Uterus (tissue), 4 donors: ENCODE data around the gene STAT4. TPM values are rescaled to one million over a fixed set of nuclear protein-coding genes. Genes with fewer than 3 reads are reported as not detected.

Experiments used
- DNase-seq, 2 donors: peaks; one replicate each; pipeline ENCODE4 v3.0.0-alpha.2; 2019 to 2020
- H3K27ac ChIP-seq, 2 donors: fragments of 200-600 bp; sonication (generic); 1 replicate in 1 of 2; 2 replicates in 1 of 2; pipeline ENCODE4 v1.5.1; 2016 to 2018
- H3K27me3 ChIP-seq, 2 donors: fragments of 200-600 bp; sonication (generic); one replicate each; pipeline ENCODE4 v1.5.1; 2018 to 2019; ENCODE audit warnings: control low read depth in 1 of 2
- H3K36me3 ChIP-seq, 2 donors: fragments of 200-600 bp; sonication (generic); one replicate each; pipeline ENCODE4 v1.5.1; 2019; ENCODE audit warnings: control low read depth in 1 of 2
- H3K4me1 ChIP-seq, 2 donors: fragments of 200-600 bp; sonication (generic); one replicate each; pipeline ENCODE4 v1.5.1; 2018 to 2019; ENCODE audit warnings: control low read depth in 1 of 2
- H3K4me3 ChIP-seq, 2 donors: fragments of 200-600 bp; sonication (generic); 1 replicate in 1 of 2; 2 replicates in 1 of 2; pipeline ENCODE4 v1.5.1; 2018 to 2019; ENCODE audit warnings: mild to moderate bottlenecking in 1 of 2
- H3K9me3 ChIP-seq, 2 donors: fragments of 200-600 bp; sonication (generic); one replicate each; pipeline ENCODE4 v1.5.1; 2019; ENCODE audit warnings: control low read depth in 1 of 2
- POLR2A ChIP-seq, 2 donors: fragments of 450-650 bp; IDR thresholded peaks; one replicate each; pipeline ENCODE4 v1.6.1; 2016; ENCODE audit warnings: antibody characterized with exemption in 2 of 2, mild to moderate bottlenecking in 1 of 2, moderate library complexity in 1 of 2
- intact Hi-C: fragments of 100-400 bp; cut with DNase I; formaldehyde crosslinking; loops from one replicate; pipeline ENCODE4 v1.15.1; 2023; ENCODE audit warnings: low total_unique reads
- total RNA-seq, 4 donors: library from RNA; depleted of rRNA in 3 of 4; stranded (reverse); fragments of >200 nt in 3 of 4; gene quantifications; one replicate each; pipeline versions ENCODE4 v1.1.0 to v1.2.4, GENCODE V29; 2014 to 2023
- TF ChIP-seq, protein P1 (sequence below), 4 experiments: fragments of 200-600 bp in 2 of 4; fragments of 450-650 bp in 2 of 4; sonication (generic) in 2 of 4; IDR thresholded peaks; one replicate each; pipeline ENCODE4 v1.5.1; 2016 to 2019; ENCODE audit warnings: antibody characterized with exemption in 4 of 4, mild to moderate bottlenecking in 2 of 4, moderate library complexity in 1 of 4
- donor health status: DM: yes; HTN: yes; CAD: no.

The STAT4 gene
- total RNA-seq, 4 donors from 2014 or later: 0.51 to 4.8 (median 2.3) TPM; not detected in 1

DNA sequence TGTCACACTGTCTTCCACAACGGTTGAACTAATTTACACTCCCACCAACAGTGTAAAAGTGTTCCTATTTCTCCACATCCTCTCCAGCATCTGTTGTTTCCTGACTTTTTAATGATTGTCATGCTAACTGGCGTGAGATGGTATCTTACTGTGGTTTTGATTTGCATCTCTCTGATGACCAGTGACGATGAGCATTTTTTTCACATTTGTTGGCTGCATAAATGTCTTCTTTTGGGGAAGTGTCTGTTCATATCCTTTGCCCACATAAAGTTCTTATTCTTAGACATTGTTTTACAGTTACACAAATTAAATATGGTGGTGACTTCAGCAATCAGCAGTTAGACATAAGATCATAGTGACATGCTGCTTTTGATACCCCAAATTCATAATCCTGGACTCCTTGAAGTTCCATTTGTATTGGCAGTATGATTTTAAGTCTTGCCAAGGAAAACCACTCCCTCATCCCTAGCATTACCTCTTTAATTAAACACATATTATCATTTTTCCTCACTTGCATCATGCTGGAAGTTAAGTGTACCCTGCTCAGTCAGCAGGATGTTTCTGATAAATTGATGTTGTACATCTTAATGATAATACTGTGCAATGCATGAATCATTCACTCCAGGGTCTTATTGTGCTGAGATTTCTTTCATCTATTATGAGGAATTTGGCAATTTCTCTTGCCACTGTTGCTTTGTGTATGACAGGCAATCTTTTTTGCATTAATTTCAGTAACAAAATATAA lies 69.2 kb downstream of the STAT4 start:
- Histone ChIP-seq H3K27me3 (no peaks in the 10 kb centered on the region), H3K4me1 (no peaks in the 10 kb centered on the region), H3K36me3 (no peaks in the 10 kb centered on the region), H3K27ac (no peak overlapping the region), H3K9me3 (no peaks in the 10 kb centered on the region), H3K4me3 (no peak overlapping the region)
- no peak for TF ChIP-seq POLR2A (IDR thresholded peaks at IDR 0.05)
- intact Hi-C loops: no loop called here
- DNase-seq: no peak

DNA sequence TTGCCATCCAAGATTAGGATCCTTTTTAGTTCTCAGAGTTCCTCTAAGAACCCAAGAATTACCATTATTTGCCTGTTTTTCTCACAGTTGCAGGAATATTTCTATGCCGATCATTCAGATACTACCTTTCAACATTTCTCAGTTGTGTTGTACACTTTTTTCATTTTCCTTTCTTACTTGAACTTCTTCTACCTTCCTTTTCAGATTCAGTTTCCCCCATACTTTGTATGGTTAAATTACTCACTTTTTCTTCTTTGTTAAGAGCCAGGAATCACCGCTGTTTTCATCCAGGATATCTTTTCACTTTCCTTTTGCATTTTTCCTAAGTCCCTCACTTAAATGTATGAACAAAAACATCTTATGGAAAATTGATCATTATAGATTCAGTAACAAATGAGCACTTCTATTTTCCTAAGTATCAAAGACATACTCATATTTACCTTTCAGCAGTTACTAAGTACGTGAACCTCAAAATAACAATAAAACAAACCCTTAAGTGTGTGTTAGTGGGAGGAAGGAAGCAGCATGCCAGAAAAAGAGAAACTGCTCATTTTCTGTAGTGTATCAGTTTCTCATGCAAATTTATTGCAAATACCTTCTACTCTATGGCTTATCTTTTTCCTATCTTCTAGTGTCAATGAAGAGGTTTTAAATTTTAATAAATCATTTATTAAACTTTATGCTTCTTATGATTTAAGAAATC lies 72.5 kb downstream of the STAT4 start:
- Histone ChIP-seq H3K4me1 (no peaks in the 10 kb centered on the region), H3K4me3 (no peak overlapping the region), H3K36me3 (no peaks in the 10 kb centered on the region), H3K27me3 (no peaks in the 10 kb centered on the region), H3K27ac (no peak overlapping the region), H3K9me3 (no peaks in the 10 kb centered on the region)
- no peak for DNase-seq
- no peak for TF ChIP-seq POLR2A (IDR thresholded peaks at IDR 0.05)
- TF ChIP-seq, protein P1, sequence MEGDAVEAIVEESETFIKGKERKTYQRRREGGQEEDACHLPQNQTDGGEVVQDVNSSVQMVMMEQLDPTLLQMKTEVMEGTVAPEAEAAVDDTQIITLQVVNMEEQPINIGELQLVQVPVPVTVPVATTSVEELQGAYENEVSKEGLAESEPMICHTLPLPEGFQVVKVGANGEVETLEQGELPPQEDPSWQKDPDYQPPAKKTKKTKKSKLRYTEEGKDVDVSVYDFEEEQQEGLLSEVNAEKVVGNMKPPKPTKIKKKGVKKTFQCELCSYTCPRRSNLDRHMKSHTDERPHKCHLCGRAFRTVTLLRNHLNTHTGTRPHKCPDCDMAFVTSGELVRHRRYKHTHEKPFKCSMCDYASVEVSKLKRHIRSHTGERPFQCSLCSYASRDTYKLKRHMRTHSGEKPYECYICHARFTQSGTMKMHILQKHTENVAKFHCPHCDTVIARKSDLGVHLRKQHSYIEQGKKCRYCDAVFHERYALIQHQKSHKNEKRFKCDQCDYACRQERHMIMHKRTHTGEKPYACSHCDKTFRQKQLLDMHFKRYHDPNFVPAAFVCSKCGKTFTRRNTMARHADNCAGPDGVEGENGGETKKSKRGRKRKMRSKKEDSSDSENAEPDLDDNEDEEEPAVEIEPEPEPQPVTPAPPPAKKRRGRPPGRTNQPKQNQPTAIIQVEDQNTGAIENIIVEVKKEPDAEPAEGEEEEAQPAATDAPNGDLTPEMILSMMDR (IDR thresholded peaks at IDR 0.05): no peak
- intact Hi-C loops: no loop called here

DNA sequence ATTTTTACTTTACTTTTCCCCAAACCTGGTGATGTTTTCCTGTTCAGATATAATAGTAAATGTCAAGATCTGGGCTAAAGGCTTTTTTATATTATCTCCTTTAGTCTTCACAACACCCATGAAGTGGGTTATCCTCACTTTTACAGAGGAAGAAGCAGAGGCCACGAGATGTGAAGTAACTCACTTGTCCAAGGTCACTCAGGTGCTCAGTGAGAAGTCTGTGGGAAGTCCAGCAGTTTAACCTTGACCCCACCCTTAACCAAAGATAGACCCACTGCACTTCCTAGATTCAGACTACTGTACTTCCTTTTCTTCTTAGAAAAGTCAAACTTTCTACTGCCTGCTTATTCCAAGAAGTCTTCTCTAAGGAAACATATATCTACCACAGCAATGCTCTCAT lies 80.5 kb downstream of the STAT4 start:
- Histone ChIP-seq H3K9me3 (no peaks in the 10 kb centered on the region), H3K27me3 (no peaks in the 10 kb centered on the region), H3K4me1 (no peaks in the 10 kb centered on the region), H3K4me3 (no peak overlapping the region), H3K27ac (no peak overlapping the region), H3K36me3 (no peaks in the 10 kb centered on the region)
- intact Hi-C loops: no loop called here
- TF ChIP-seq, protein P1 (IDR thresholded peaks at IDR 0.05): no peak
- TF ChIP-seq POLR2A (IDR thresholded peaks at IDR 0.05): no peak
- DNase-seq: no peak

DNA sequence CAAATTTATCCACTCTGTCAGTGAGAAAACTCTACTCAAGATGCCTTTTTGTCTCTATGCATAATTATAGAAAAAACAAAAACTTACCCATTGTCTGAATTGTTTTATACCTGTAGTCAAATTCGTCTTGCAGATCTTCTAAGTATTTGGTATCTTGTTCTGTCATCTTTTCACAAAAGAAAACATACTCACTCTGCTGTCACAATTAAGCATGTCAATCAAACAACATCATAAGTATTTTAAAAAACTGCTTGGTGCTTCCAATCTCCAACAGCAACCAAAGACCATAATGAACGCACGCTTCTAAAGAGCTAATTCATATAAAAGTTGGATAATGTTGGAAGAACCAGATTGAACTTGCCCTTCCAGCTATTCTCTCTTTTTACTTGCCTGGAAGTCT lies 81.2 kb downstream of the STAT4 start:
- Histone ChIP-seq H3K36me3 (no peaks in the 10 kb centered on the region), H3K27me3 (no peaks in the 10 kb centered on the region), H3K4me3 (no peak overlapping the region), H3K27ac (no peak overlapping the region), H3K9me3 (no peaks in the 10 kb centered on the region), H3K4me1 (no peaks in the 10 kb centered on the region)
- TF ChIP-seq, protein P1 (IDR thresholded peaks at IDR 0.05): no peak
- no peak for TF ChIP-seq POLR2A (IDR thresholded peaks at IDR 0.05)
- DNase-seq: no peak
- intact Hi-C loops: no loop called here

DNA sequence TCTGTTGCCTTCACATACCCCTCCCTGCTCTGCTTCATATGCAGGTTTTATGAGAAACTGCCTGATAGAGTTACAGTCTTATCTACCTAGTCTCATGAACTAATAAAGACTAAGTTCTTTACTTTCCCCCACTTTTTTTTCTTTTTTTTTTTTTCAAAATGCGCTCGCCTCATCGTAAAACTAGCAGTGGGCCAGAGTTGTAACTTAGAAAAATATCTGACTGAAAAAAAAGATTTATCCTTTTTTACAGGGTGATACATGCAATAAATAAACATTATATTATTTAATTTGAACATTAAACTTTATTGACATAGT lies 83.9 kb downstream of the STAT4 start:
- H3K4me1 ChIP-seq: no peaks in the 10 kb centered on the region
- intact Hi-C loops: no loop called here
- no peaks in the 10 kb centered on the region for H3K27me3 ChIP-seq
- TF ChIP-seq POLR2A (IDR thresholded peaks at IDR 0.05): no peak
- TF ChIP-seq, protein P1 (IDR thresholded peaks at IDR 0.05): no peak
- H3K36me3 ChIP-seq: no peaks in the 10 kb centered on the region
- no peak overlapping the region for H3K27ac ChIP-seq
- H3K4me3 ChIP-seq: no peak overlapping the region
- DNase-seq: no peak
- H3K9me3 ChIP-seq: no peaks in the 10 kb centered on the region
